HL-60 (cell line): ENCODE results near the gene SMIM28.

ENCODE experiments used
- DNase-seq, 2 experiments: peaks; one replicate each; pipeline ENCODE4 v3.0.0-alpha.2; 2010 to 2020; ENCODE audit warnings: low read depth in 1 of 2, low spot score in 1 of 2
- H3K27ac ChIP-seq: fragments of 250-450 bp; sonication (Bioruptor Pico); replicated peaks from 2 replicates; pipeline ENCODE4 v1.5.1; 2020; ENCODE audit warnings: mild to moderate bottlenecking, moderate library complexity
- H3K27me3 ChIP-seq: fragments of 250-450 bp; sonication (Bioruptor Pico); 2 replicates; pipeline ENCODE4 v1.5.1; 2021; ENCODE audit warnings: mild to moderate bottlenecking, moderate library complexity; ENCODE audit not compliant: insufficient read depth, poor library complexity, severe bottlenecking
- H3K4me3 ChIP-seq: replicated peaks from 2 replicates; pipeline ENCODE4 v1.5.1; 2011; ENCODE audit warnings: mild to moderate bottlenecking, control low read depth, low read length; ENCODE audit not compliant: insufficient read depth
- CTCF ChIP-seq: IDR thresholded peaks from one replicate; pipeline ENCODE4 v1.5.1; 2011; ENCODE audit warnings: low read length, control low read depth, inconsistent platforms; ENCODE audit not compliant: insufficient read depth
- GABPA ChIP-seq: IDR thresholded peaks from 2 replicates; pipeline ENCODE4 v1.6.1; 2012; ENCODE audit warnings: low read depth
- POLR2AphosphoS5 ChIP-seq: IDR thresholded peaks from 2 replicates; pipeline ENCODE4 v1.6.1; 2012; ENCODE audit warnings: low read depth
- REST ChIP-seq: IDR thresholded peaks from 2 replicates; pipeline ENCODE4 v1.6.1; 2012; ENCODE audit warnings: low read depth; ENCODE audit not compliant: insufficient replicate concordance
- SPI1 ChIP-seq: IDR thresholded peaks from 2 replicates; pipeline ENCODE4 v1.6.1; 2012; ENCODE audit warnings: low read depth, mild to moderate bottlenecking, borderline replicate concordance

SMIM28 gene

GRCh38 chr6:138403324-138403800 lies 25.7 kb downstream of the SMIM28 start:
- peak in 1 of 2 experiments; percentile 14 for DNase-seq
- Histone ChIP-seq H3K27me3 (no peaks in the 10 kb centered on the region), H3K4me3 (peak overlapping the region; percentile 74), H3K27ac (peak overlapping the region; percentile 67)
- TF ChIP-seq CTCF (no peak), REST (peak; percentile 24)

GRCh38 chr6:138403801-138404665 lies 26.3 kb downstream of the SMIM28 start, which contains the start of gene HEBP2:
Gene HEBP2, plus strand, starts transcription at chr6:138404223. Its CDS starts 273 bp downstream, at chr6:138404496.
- Histone ChIP-seq H3K27ac (peak within 1 kb of the TSS; percentile 67), H3K4me3 (peak within 1 kb of the TSS; percentile 74), H3K27me3 (no peaks in the 10 kb centered on the region)
- TF ChIP-seq REST: peak; percentile 47
- peak; percentile 84 for TF ChIP-seq SPI1
- TF ChIP-seq CTCF: no peak
- peak; percentile 58; the same call in 1 of the 2 replicates for TF ChIP-seq GABPA
- TF ChIP-seq POLR2AphosphoS5: peak; percentile 76
- peak; percentile 79 to 97 for DNase-seq

- DNase-seq: peak in 1 of 2 experiments; percentile 14
- peak overlapping the region; percentile 74 for H3K4me3 ChIP-seq
- no peaks in the 10 kb centered on the region for H3K27me3 ChIP-seq
- peak overlapping the region; percentile 56 for H3K27ac ChIP-seq
- TF ChIP-seq REST (no peak), SPI1 (no peak), GABPA (no peak)
Observed at GRCh38 chr6:138404666-138405337, 27.1 kb downstream of the SMIM28 start.
